IPS DF 19.7 (cell line): ENCODE measurements around the gene CEP290.
"Not testable (repeated sequence)": the region's sequence is repeated elsewhere in the genome, so short reads cannot be mapped to it uniquely, and the experiment has no call there.

ENCODE experiments used
- DNase-seq: peaks from one replicate; pipeline ENCODE4 v3.0.0-alpha.2; 2013; ENCODE audit warnings: low read depth, low spot score

CEP290 gene

DNA sequence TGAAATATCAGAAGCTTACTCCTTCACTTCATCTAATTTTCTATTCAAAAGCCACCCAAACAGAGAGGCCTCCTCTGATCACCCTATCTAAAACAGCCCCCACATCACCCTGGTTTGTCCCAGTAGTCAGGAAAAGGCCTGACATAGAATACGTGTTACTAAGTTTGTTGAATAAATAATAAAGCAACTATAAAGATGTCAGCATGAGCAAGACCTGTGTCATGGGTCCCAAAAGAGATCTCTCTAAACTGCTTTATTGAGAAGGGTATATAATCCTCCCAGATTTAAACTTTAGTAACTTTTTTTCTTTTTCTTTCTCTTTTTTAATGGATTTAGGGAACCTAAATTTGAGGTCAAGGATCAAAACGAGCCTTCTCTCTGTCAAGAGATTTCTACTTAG is 85.3 kb downstream of the CEP290 start:
- DNase-seq: no peak

DNA sequence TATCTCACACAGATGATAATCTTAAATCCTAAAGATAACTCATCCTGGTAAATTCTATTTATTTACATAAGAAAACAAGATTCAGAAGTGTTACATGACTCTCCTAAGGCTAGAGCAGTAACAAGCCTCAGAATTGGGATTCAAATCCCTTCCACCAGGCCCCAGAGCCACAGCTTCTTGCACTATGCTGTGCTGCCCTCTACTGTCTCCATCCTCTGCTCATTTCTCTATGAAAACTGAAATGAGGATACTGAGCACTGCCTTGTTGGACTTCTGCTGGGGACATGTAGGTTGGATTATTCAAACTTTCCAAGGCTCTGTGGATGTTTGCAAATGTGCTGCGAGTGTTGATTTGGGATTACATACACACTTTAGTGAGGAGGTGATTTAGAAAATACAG is 89.2 kb downstream of the CEP290 start:
- no peak for DNase-seq

DNA sequence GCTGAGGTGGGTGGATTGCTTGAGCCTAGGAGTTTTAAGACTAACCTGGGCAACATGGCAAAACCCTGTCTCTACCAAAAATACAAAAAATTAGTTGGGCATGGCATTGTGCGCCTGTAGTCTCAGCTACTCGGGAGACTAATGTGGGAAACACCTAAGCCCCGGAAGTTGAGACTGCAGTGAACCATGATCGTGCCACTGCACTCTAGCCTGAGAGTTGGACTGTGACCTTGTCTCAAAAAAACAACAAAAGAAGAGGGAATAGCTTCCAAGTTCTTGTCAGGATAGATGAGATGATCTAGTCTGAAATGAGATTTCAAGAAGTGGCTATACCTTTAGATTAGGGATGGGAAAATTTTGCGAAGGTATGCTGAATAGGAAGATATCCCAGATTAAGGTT is 97.9 kb downstream of the CEP290 start:
- no peak for DNase-seq

DNA sequence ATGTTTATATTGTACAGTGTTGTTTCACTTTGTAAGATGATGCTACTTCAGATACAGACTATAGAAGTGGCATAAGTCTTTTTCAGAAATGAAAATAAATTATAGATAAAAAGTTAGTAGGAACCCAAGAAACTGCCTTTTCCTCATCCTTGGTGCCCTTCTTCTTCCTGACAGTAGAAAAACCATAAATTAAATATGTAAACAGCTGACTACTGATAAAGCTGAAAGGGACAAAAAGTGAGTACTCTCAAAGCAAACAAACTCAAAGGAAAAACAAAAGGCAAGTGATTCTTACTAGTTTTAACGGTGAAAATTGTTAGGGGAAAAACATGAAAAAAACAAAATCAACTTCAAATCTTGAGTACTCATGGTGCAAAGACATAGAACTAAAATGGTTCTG is 104.1 kb downstream of the CEP290 start:
- no peak for DNase-seq

DNA sequence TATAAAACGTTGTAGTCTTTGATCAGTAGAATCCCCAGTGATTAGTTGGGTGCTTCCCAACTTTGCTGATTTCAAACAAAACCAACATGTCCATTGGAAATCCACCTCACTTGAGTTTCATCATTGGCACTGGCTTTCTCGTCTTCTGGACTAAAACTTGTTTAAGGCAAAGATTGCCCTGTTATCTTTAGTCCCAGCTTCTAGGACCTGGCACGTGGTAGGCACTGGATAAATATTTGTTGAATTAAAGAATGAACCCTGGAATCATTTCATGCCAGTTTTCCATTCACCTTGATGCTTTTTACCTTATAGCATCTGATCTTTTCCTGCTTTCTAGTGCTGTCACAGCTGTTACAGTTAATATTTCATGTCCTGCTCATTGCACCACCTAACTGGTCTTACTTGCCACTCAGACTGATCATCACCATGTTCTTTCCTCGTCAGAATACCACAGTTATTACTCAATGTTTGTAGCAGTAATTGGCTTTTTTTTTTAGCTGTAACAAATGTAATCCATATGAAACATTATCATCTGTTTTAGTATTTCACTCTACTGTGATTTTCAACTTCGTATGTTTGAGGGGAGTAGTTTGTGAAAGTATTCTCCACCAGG is 105.4 kb downstream of the CEP290 start:
- DNase-seq: no peak

DNA sequence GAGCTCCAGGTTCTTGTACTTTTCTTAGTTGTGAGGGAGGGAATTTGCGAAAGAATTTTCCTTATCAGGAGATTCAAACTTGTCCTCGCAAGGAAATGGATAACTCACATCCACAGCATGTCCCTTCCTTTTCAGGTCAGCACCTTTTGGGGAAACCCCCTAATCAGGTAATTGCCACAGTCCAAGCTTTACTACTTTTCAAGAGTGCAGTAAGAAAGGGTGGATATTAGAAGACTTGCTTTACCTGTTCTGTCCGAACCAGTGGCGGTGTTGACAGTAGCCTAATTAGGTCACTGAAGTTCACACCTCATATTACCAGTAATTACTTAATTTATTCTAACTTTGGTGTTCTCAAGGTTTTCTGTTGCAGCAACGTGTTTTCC is 106.0 kb downstream of the CEP290 start:
- no peak for DNase-seq

DNA sequence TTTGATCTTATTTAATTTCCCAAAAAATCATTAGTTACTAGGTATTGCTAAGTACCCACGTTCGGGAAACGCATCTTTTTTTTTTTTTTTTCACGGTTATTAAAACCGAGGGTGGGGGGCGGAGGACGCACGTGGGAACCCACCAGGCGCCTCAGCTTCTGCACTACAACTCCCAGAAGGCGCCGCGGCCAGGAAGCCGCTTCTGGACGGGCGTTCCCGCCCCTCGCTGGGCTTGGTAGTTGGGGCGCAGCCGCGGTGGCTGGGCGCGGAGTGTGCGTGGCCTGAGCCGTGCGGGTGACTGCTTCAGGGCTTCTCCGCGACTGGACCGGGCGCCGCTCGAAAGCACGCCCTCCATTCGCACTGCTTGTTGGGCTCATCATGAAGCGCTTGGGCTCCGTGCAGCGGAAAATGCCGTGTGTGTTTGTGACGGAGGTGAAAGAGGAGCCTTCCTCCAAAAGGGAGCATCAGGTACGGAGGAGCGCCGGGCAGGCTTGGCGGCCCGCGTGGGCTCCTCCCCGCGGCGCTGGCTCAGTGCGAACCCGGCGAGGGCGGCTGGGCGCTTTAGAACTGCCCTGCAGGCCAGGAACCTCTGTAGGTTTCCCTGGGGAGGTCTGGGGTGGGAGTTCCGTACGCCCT is 106.5 kb downstream of the CEP290 start:
- peak; percentile 50 for DNase-seq

DNA sequence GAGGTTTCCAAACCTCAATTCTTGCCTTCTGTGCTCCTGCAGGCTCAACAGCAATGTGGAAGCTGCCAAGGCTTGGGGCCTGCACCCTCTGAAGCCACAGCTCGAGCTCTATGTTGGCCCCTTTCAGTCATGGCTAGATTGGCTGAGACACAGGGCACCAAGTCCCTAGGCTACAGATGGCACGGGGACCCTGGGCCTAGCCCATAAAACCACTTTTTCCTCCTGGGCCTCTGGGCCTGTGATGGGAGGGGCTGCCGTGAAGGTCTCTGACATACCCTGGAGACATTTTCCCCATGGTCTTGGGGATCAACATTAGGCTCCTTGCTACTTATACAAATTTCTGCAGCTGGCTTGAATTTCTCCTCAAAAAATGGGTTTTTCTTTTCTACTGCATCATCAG is 110.7 kb downstream of the CEP290 start:
- DNase-seq: not testable (repeated sequence)

DNA sequence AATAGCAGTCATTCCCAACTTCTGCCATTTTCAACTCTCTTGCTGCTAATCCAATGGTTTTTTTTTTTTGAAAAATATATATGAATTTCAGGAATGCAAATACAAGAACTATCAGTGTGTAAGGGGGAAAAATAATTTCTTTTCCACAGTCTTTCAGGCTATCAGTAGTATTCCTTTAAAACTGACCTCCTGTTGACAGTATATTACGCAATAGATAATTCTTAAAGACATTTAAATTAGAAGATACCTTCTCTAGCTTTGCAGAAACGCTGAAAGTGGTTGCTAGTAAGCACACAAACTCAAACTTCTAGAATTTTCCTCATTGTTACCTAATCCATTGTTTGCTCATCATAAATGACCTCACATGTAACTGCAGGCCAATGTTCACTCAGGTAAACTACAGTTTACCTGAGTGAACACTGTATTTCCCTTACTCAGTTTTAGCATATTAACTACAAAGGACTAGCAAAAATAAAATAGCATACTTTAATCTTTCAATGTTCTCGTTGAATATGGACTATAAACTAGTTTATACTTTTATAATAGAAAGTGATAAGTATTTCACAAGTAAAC is 112.7 kb downstream of the CEP290 start, which contains the start of gene C12orf50:
TSS of gene C12orf50 (minus strand) at position 309 of the 573 bp plus-strand sequence. CDS start 2,439 bp downstream, outside the sequence.
- DNase-seq: no peak

DNA sequence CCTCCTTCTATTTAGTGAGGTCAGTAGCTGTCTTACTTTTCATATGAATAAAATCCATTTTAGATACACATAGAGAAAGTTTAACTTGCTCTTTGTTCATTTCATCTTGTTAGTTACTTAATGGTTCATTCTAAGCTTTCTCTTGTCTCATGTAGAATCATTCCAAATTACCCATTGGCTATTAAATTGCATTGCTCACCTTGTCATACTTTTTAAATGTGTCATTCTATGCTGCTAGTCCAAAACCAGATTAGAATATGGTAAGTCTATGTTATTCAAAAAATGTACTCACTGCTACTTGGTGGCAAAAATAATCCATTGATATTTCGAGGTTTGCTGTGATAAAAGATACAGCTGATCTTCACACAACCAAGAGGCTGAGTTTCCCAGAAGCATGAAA is 115.7 kb downstream of the CEP290 start:
- no peak for DNase-seq

DNA sequence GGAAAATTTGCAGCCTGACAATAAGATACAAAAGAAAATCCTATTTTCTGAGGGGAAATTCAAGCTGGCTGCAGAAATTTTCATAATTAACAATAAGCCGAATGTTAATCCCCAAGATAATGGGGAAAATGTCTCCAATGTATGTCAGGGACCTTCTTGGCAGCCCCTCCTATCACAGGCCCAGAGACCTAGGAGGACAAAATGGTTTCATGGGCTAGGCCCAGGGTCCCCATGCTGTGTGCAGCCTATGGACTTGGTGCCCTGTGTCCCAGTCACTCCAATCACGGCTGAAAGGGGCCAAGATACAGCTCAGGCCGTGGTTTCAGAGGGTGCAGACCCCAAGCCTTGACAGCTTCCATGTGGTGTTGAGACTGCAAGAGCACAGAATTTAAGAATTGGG is 123.9 kb downstream of the CEP290 start:
- no peak for DNase-seq

DNA sequence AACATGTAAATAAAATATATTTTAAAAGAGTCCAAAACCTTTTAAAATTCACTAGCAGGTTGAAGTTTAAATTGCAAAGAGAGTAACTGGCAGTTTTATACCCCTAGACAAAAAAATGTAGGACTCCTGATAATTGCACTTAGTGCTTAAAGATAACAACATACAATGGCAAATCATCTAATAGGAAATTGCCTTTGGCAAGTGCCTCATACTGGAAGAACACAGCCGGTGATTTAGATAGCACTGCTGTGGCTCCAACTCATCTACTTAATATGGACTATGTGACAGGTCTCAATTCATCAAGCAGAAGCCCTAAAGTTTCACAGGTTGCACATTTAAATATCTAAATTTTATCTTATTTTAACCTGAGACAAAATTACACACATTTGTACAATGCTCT is 126.1 kb downstream of the CEP290 start:
- no peak for DNase-seq

DNA sequence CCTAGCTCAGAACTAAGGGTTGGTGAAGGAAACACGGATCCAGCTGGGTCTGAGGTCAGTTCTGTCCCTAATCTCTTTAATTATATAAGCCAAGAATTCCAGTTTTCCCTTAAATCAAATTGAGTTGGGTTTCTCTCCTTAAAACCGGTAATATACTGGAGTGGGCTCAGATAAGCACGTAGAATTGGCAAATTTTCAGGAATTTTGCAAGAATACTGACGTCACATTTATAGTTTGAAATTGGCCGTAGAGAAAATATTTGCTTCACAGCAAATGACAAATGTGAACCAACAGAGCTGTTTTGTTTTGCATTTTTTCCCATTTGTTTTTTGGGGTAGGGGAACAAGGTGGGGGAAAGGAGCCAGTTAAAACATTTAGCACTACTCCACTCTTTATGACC is 130.1 kb downstream of the CEP290 start:
- DNase-seq: no peak

DNA sequence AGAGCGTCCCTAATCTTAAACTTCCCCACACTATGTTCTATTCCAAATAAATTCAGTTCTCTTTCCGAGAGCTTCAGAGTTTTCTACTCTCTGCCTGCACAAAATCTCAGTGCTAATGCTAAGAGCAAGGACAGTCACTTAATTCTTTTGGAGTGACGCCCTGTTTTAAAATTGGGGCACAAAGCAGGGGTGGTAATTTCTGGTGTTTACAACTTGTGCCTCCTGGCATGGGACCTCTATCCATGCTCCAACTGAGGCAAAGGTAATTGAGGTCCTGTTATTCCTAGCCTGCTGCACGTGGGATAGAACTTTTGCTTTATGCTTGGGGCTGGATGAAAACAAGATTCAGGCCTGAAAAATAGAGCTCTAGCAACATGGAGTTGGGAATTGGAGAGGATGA is 135.5 kb downstream of the CEP290 start:
- no peak for DNase-seq

DNA sequence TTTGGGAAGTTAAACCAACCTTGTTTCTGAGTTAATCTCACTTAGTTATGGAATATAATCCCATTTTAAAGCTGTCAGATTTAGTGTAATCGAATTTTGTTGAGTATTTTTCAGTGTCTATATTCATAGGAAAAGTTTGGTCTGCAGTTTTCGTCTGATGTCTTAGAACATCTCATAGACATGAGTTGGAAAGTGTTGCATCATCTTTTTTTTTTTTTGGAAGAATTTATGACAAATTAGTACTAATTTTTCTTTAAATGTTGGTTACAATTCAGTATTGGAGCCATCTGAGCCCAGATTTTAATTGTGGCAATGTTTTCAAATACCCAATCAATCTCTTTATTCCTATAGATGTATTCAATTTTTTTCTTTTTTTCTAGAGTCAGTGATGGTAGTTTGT is 140.6 kb downstream of the CEP290 start:
- no peak for DNase-seq
